Activated CD4-positive, alpha-beta T cell treated with anti-CD3 and anti-CD28 coated beads, Interleukin-2, amount 10 ng/mL, durations not matched to agents 7 days and 5 days (primary cell): ENCODE data around the gene WDR82. TPM values are rescaled to one million over a fixed set of nuclear protein-coding genes. Genes with fewer than 3 reads are reported as not detected.

Experiments
- CTCF ChIA-PET: fragments of 350-600 bp; sonication (Branson Sonifier 250); formaldehyde crosslinking; loops from one replicate; lab custom pipeline; 2021; ENCODE audit warnings: antibody characterized with exemption; lab: Charles Lee
- POLR2A ChIA-PET: fragments of 350-600 bp; sonication (Branson Sonifier 250); formaldehyde crosslinking; loops from one replicate; lab custom pipeline; 2021; ENCODE audit warnings: antibody characterized with exemption; lab: Charles Lee
- DNase-seq: peaks from one replicate; pipeline ENCODE4 v3.0.0-alpha.2; 2020
- H3K27ac Mint-ChIP-seq: one replicate; pipeline ENCODE4 v1.8.0; 2021; ENCODE audit warnings: mild to moderate bottlenecking, moderate library complexity, mixed read lengths
- H3K27me3 Mint-ChIP-seq: one replicate; pipeline ENCODE4 v1.8.0; 2021; ENCODE audit warnings: mixed read lengths
- H3K36me3 Mint-ChIP-seq: one replicate; pipeline ENCODE4 v1.8.0; 2021; ENCODE audit warnings: low read depth, mixed read lengths
- H3K4me1 Mint-ChIP-seq: one replicate; pipeline ENCODE4 v1.8.0; 2021; ENCODE audit warnings: mixed read lengths
- H3K4me3 Mint-ChIP-seq: one replicate; pipeline ENCODE4 v1.8.0; 2021; ENCODE audit warnings: mild to moderate bottlenecking, moderate library complexity, mixed read lengths
- H3K9me3 Mint-ChIP-seq: one replicate; pipeline ENCODE4 v1.8.0; 2021; ENCODE audit warnings: mixed read lengths
- total RNA-seq, 2 experiments: library from RNA; stranded (reverse); gene quantifications; one replicate each; pipeline ENCODE4 v1.2.3, GENCODE V29; 2021

WDR82 gene
- total RNA-seq, 2 experiments from 2014 or later = 140 to 143 TPM

- Mint-ChIP-seq H3K27ac (peak overlapping the region; percentile 93), H3K4me1 (peaks cover 81% of the 10 kb centered on the region), H3K27me3 (no peaks in the 10 kb centered on the region), H3K9me3 (no peaks in the 10 kb centered on the region), H3K36me3 (peaks cover 59% of the 10 kb centered on the region), H3K4me3 (peak overlapping the region; percentile 86)
- DNase-seq = no peak
- POLR2A ChIA-PET = no interaction called here
- CTCF ChIA-PET = interaction anchor here (0.9 to 2.6 kb wide), 9 partner anchors 8 to 31 kb away, joined by 3 to 15 read pairs (median 5); partner anchors contain the start of genes TWF2 and WDR82
Observed at GRCh38 chr3:52247409-52248164, 30.9 kb downstream of the WDR82 start.

GRCh38 chr3:52246728-52247408, 31.6 kb downstream of the WDR82 start:
- ChIA-PET POLR2A (no interaction called here), CTCF (interaction anchor here (1.0 to 2.6 kb wide), 7 partner anchors 12 to 35 kb away, joined by 3 to 15 read pairs (median 5); partner anchors contain the start of gene WDR82)
- Mint-ChIP-seq H3K36me3 (peaks cover 57% of the 10 kb centered on the region), H3K27ac (peak overlapping the region; percentile 93), H3K27me3 (no peaks in the 10 kb centered on the region), H3K4me1 (peaks cover 79% of the 10 kb centered on the region), H3K4me3 (peak overlapping the region; percentile 86), H3K9me3 (no peaks in the 10 kb centered on the region)
- no peak for DNase-seq

- Mint-ChIP-seq H3K4me1 (peaks cover 80% of the 10 kb centered on the region), H3K9me3 (no peaks in the 10 kb centered on the region), H3K36me3 (peaks cover 56% of the 10 kb centered on the region), H3K27ac (peak overlapping the region; percentile 93), H3K27me3 (no peaks in the 10 kb centered on the region), H3K4me3 (peak overlapping the region; percentile 86)
- DNase-seq = no peak
- POLR2A ChIA-PET = no interaction called here
- CTCF ChIA-PET = interaction anchor here (1.0 to 1.8 kb wide), 6 partner anchors 12 to 35 kb away, joined by 3 to 7 read pairs (median 4); no protein-coding TSS in a partner anchor
Observed at GRCh38 chr3:52246264-52246620, 32.2 kb downstream of the WDR82 start.

- H3K36me3 Mint-ChIP-seq = peaks cover 60% of the 10 kb centered on the region
- CTCF ChIA-PET = interaction anchor here (0.6 to 2.1 kb wide), 8 partner anchors 13 to 36 kb away, joined by 3 to 7 read pairs (median 4); no protein-coding TSS in a partner anchor
- peak; percentile 63 for DNase-seq
- no peaks in the 10 kb centered on the region for H3K27me3 Mint-ChIP-seq
- POLR2A ChIA-PET = interaction anchor here (1.2 kb wide), 1 partner anchor 32 kb away, joined by 4 read pairs; no protein-coding TSS in a partner anchor
- H3K9me3 Mint-ChIP-seq = no peaks in the 10 kb centered on the region
- peak within 1 kb of the TSS; percentile 93 for H3K27ac Mint-ChIP-seq
- H3K4me1 Mint-ChIP-seq = peaks cover 84% of the 10 kb centered on the region
- H3K4me3 Mint-ChIP-seq = peak within 1 kb of the TSS; percentile 86
Observed at GRCh38 chr3:52245322-52246263, 32.9 kb downstream of the WDR82 start, which contains the start of gene PPM1M. Gene PPM1M (plus strand): TSS chr3:52245759. CDS start chr3:52245825, 66 bp downstream.

GRCh38 chr3:52243791-52244628, 34.4 kb downstream of the WDR82 start:
- Mint-ChIP-seq H3K36me3 (peaks cover 51% of the 10 kb centered on the region), H3K27me3 (no peaks in the 10 kb centered on the region), H3K4me1 (peaks cover 79% of the 10 kb centered on the region), H3K4me3 (peak overlapping the region; percentile 77), H3K27ac (peak overlapping the region; percentile 91), H3K9me3 (no peaks in the 10 kb centered on the region)
- DNase-seq = no peak
- ChIA-PET POLR2A (interaction anchor here (1.2 to 1.4 kb wide), 2 partner anchors 10 to 33 kb away, joined by 4 read pairs; no protein-coding TSS in a partner anchor), CTCF (interaction anchor here (1.1 to 3.4 kb wide), 5 partner anchors 9 to 128 kb away, joined by 3 to 17 read pairs (median 3); no protein-coding TSS in a partner anchor)

- peaks cover 71% of the 10 kb centered on the region for H3K4me1 Mint-ChIP-seq
- ChIA-PET CTCF (interaction anchor here (0.5 to 9.6 kb wide), 5 partner anchors 10 to 55 kb away, joined by 3 to 84 read pairs (median 5); partner anchors contain the start of gene TLR9), POLR2A (no interaction called here)
- no peaks in the 10 kb centered on the region for H3K9me3 Mint-ChIP-seq
- DNase-seq = no peak
- no peaks in the 10 kb centered on the region for H3K27me3 Mint-ChIP-seq
- peaks cover 38% of the 10 kb centered on the region for H3K36me3 Mint-ChIP-seq
- H3K27ac Mint-ChIP-seq = peak overlapping the region; percentile 34
- no peak overlapping the region for H3K4me3 Mint-ChIP-seq
Observed at GRCh38 chr3:52242039-52242438, 36.4 kb downstream of the WDR82 start.

GRCh38 chr3:52240886-52241370, 37.5 kb downstream of the WDR82 start:
- H3K4me3 Mint-ChIP-seq = peak overlapping the region; percentile 86
- peak overlapping the region; percentile 94 for H3K27ac Mint-ChIP-seq
- H3K9me3 Mint-ChIP-seq = no peaks in the 10 kb centered on the region
- no peaks in the 10 kb centered on the region for H3K27me3 Mint-ChIP-seq
- DNase-seq = no peak
- ChIA-PET POLR2A (interaction anchor here (1.0 to 1.8 kb wide), 3 partner anchors 11 to 37 kb away, joined by 4 to 10 read pairs (median 5); partner anchors contain the start of gene WDR82), CTCF (interaction anchor here (0.8 to 9.6 kb wide), 7 partner anchors 8 to 36 kb away, joined by 3 to 84 read pairs (median 4); partner anchors contain the start of gene TLR9)
- peaks cover 74% of the 10 kb centered on the region for H3K4me1 Mint-ChIP-seq
- peaks cover 35% of the 10 kb centered on the region for H3K36me3 Mint-ChIP-seq

GRCh38 chr3:52240059-52240885, 38.2 kb downstream of the WDR82 start:
- peak overlapping the region; percentile 94 for H3K27ac Mint-ChIP-seq
- DNase-seq = peak; percentile 71
- ChIA-PET CTCF (interaction anchor here (0.8 to 9.6 kb wide), 9 partner anchors 9 to 44 kb away, joined by 3 to 84 read pairs (median 4); partner anchors contain the start of gene TLR9), POLR2A (interaction anchor here (1.0 to 1.8 kb wide), 3 partner anchors 12 to 38 kb away, joined by 4 to 10 read pairs (median 5); partner anchors contain the start of gene WDR82)
- no peaks in the 10 kb centered on the region for H3K27me3 Mint-ChIP-seq
- H3K9me3 Mint-ChIP-seq = no peaks in the 10 kb centered on the region
- peaks cover 41% of the 10 kb centered on the region for H3K36me3 Mint-ChIP-seq
- peak overlapping the region; percentile 86 for H3K4me3 Mint-ChIP-seq
- H3K4me1 Mint-ChIP-seq = peaks cover 79% of the 10 kb centered on the region

GRCh38 chr3:52238761-52239701, 39.4 kb downstream of the WDR82 start, which contains the start of gene TWF2:
Gene TWF2 (minus strand): TSS chr3:52239158. CDS start chr3:52239016, 142 bp downstream.
- Mint-ChIP-seq H3K4me3 (peak within 1 kb of the TSS; percentile 86), H3K27me3 (no peaks in the 10 kb centered on the region), H3K4me1 (peaks cover 76% of the 10 kb centered on the region), H3K36me3 (peaks cover 44% of the 10 kb centered on the region), H3K9me3 (no peaks in the 10 kb centered on the region), H3K27ac (peak within 1 kb of the TSS; percentile 94)
- CTCF ChIA-PET = interaction anchor here (0.7 to 9.6 kb wide), 8 partner anchors 9 to 99 kb away, joined by 3 to 84 read pairs (median 7); partner anchors contain the start of genes TLR9 and WDR82
- peak; percentile 84 for DNase-seq
- POLR2A ChIA-PET = interaction anchor here (0.7 to 1.1 kb wide), 3 partner anchors 39 to 109 kb away, joined by 3 to 6 read pairs (median 3); partner anchors contain the start of gene WDR82
